Measurements from ENCODE around the gene CPLX1. TPM values are rescaled to one million over a fixed set of nuclear protein-coding genes. Genes with fewer than 3 reads are reported as not detected.
"Not testable (repeated sequence)": the region's sequence is repeated elsewhere in the genome, so short reads cannot be mapped to it uniquely, and the experiment has no call there.

Gene CPLX1
- total RNA-seq, 1 donor from 2014 or later, result 1.1 TPM

DNA sequence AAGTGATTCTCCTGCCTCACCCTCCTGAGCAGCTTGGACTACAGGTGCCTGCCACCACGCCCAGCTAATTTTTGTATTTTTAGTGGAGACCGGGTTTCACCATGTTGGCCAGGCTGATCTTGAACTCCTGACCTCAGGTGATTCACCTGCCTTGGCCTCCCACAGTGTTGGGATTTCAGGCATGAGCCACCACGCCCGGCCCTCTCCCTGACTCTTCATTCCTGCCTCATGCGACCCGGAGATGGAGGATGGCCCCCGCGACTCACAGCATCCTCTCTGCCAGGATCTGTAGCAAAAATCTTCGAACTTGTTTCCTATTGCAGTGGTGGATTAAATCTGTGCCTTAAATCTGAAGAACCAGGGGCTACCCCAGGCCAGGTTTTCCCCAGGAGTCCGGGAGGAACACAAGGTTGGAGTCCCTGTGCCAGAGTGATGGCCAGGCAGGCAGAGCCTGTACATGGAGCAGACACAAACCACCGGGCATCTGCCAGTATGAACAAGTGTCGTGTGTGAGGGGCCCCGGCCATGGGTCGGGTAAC is 11.5 kb downstream of the CPLX1 start:
- no peaks in the 10 kb centered on the region for H3K27me3 ChIP-seq
- H3K4me1 ChIP-seq, result no peaks in the 10 kb centered on the region
- no peaks in the 10 kb centered on the region for H3K36me3 ChIP-seq
- DNase-seq (ENCODE audit: low spot score in 2 of 2), result no peak
- no peaks in the 10 kb centered on the region for H3K9me3 ChIP-seq
- H3K27ac ChIP-seq, result no peak overlapping the region
- no peak overlapping the region for H3K4me3 ChIP-seq
- intact Hi-C loops (cut with DNase I), result no loop called here
- TF ChIP-seq CTCF (IDR thresholded peaks at IDR 0.05), result no peak

- DNase-seq (ENCODE audit: low spot score in 2 of 2), result no peak
- Histone ChIP-seq H3K4me3 (no peak overlapping the region), H3K9me3 (no peaks in the 10 kb centered on the region), H3K4me1 (no peaks in the 10 kb centered on the region), H3K36me3 (no peaks in the 10 kb centered on the region), H3K27me3 (no peaks in the 10 kb centered on the region), H3K27ac (no peak overlapping the region)
- TF ChIP-seq CTCF (IDR thresholded peaks at IDR 0.05), result no peak
- intact Hi-C loops (cut with DNase I), result no loop called here
Measured at GRCh38 chr4:813900-814299, 12.0 kb downstream of the CPLX1 start.

GRCh38 chr4:808860-809570 is 16.9 kb downstream of the CPLX1 start:
- TF ChIP-seq CTCF (IDR thresholded peaks at IDR 0.05), result no peak
- no peak for DNase-seq (ENCODE audit: low spot score in 2 of 2)

GRCh38 chr4:807792-808191 is 18.1 kb downstream of the CPLX1 start:
- intact Hi-C loops (cut with DNase I), result no loop called here
- Histone ChIP-seq H3K4me3 (no peak overlapping the region), H3K4me1 (no peaks in the 10 kb centered on the region), H3K36me3 (no peaks in the 10 kb centered on the region), H3K27me3 (no peaks in the 10 kb centered on the region), H3K27ac (no peak overlapping the region), H3K9me3 (peaks cover 0 to 4% of the 10 kb centered on the region in 2 donors)
- DNase-seq (ENCODE audit: low spot score in 2 of 2), result no peak
- no peak for TF ChIP-seq CTCF (IDR thresholded peaks at IDR 0.05)

More at GRCh38 chr4:808860-809570, 16.9 kb downstream of the CPLX1 start:
- Histone ChIP-seq H3K36me3 (no peaks in the 10 kb centered on the region), H3K27me3 (no peaks in the 10 kb centered on the region), H3K27ac (no peak overlapping the region), H3K4me3 (no peak overlapping the region), H3K9me3 (peaks cover 0 to 4% of the 10 kb centered on the region in 2 donors), H3K4me1 (no peaks in the 10 kb centered on the region)
- intact Hi-C loops (cut with DNase I), result no loop called here

DNA sequence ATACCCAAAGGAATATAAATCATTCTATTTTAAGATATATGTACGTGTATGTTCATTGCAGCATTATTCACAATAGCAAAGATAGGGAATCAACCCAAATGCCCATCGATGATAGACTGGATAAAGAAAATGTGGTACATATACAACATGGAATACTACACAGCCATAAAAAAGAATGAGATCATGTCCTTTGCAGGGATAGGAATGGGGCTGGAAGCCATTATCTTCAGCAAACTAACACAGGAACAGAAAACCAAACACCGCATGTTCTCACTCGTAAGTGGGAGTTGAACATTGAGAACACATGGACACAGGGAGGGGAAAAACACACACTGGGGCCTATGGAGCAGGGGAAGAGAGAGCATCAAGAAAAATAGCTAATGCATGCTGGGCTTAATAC is 18.9 kb downstream of the CPLX1 start:
- H3K4me1 ChIP-seq; intact Hi-C loops (cut with DNase I); DNase-seq (ENCODE audit: low spot score in 2 of 2); H3K27ac ChIP-seq; H3K4me3 ChIP-seq; H3K36me3 ChIP-seq; H3K27me3 ChIP-seq; H3K9me3 ChIP-seq: not testable (repeated sequence)

- H3K9me3 ChIP-seq, result peaks cover 0 to 4% of the 10 kb centered on the region in 2 donors
- H3K27ac ChIP-seq, result no peak overlapping the region
- intact Hi-C loops (cut with DNase I), result no loop called here
- no peak for TF ChIP-seq CTCF (IDR thresholded peaks at IDR 0.05)
- no peaks in the 10 kb centered on the region for H3K4me1 ChIP-seq
- no peak for DNase-seq (ENCODE audit: low spot score in 2 of 2)
- no peaks in the 10 kb centered on the region for H3K27me3 ChIP-seq
- no peaks in the 10 kb centered on the region for H3K36me3 ChIP-seq
- H3K4me3 ChIP-seq, result no peak overlapping the region
Measured at GRCh38 chr4:804804-805203, 21.1 kb downstream of the CPLX1 start.
